ENCODE data around the gene HCST.

- TF ChIP-seq, protein P1, sequence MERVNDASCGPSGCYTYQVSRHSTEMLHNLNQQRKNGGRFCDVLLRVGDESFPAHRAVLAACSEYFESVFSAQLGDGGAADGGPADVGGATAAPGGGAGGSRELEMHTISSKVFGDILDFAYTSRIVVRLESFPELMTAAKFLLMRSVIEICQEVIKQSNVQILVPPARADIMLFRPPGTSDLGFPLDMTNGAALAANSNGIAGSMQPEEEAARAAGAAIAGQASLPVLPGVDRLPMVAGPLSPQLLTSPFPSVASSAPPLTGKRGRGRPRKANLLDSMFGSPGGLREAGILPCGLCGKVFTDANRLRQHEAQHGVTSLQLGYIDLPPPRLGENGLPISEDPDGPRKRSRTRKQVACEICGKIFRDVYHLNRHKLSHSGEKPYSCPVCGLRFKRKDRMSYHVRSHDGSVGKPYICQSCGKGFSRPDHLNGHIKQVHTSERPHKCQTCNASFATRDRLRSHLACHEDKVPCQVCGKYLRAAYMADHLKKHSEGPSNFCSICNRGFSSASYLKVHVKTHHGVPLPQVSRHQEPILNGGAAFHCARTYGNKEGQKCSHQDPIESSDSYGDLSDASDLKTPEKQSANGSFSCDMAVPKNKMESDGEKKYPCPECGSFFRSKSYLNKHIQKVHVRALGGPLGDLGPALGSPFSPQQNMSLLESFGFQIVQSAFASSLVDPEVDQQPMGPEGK (CRISPR knock-in tag; IDR thresholded peaks at IDR 0.05; ENCODE audit: borderline replicate concordance), result no peak
- TF ChIP-seq ARNTL (CRISPR knock-in tag; IDR thresholded peaks at IDR 0.05; ENCODE audit: borderline replicate concordance, low read depth) (no peak), GLIS3 (CRISPR knock-in tag; IDR thresholded peaks at IDR 0.05) (no peak), RARB (CRISPR knock-in tag; IDR thresholded peaks at IDR 0.05) (no peak), ZFP3 (CRISPR knock-in tag; IDR thresholded peaks at IDR 0.05) (no peak), ZC3H10 (CRISPR knock-in tag; IDR thresholded peaks at IDR 0.05) (no peak), ZNF565 (CRISPR knock-in tag; conservative IDR thresholded peaks at IDR 0.05; ENCODE audit: low read depth) (no peak), SNAI2 (CRISPR knock-in tag; IDR thresholded peaks at IDR 0.05) (no peak)
- TF ChIP-seq, protein P2, sequence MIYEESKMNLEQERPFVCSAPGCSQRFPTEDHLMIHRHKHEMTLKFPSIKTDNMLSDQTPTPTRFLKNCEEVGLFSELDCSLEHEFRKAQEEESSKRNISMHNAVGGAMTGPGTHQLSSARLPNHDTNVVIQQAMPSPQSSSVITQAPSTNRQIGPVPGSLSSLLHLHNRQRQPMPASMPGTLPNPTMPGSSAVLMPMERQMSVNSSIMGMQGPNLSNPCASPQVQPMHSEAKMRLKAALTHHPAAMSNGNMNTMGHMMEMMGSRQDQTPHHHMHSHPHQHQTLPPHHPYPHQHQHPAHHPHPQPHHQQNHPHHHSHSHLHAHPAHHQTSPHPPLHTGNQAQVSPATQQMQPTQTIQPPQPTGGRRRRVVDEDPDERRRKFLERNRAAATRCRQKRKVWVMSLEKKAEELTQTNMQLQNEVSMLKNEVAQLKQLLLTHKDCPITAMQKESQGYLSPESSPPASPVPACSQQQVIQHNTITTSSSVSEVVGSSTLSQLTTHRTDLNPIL (CRISPR knock-in tag; IDR thresholded peaks at IDR 0.05; ENCODE audit: low read depth), result no peak
- TF ChIP-seq, protein P3, sequence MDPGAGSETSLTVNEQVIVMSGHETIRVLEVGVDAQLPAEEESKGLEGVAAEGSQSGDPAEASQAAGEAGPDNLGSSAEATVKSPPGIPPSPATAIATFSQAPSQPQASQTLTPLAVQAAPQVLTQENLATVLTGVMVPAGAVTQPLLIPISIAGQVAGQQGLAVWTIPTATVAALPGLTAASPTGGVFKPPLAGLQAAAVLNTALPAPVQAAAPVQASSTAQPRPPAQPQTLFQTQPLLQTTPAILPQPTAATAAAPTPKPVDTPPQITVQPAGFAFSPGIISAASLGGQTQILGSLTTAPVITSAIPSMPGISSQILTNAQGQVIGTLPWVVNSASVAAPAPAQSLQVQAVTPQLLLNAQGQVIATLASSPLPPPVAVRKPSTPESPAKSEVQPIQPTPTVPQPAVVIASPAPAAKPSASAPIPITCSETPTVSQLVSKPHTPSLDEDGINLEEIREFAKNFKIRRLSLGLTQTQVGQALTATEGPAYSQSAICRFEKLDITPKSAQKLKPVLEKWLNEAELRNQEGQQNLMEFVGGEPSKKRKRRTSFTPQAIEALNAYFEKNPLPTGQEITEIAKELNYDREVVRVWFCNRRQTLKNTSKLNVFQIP (CRISPR knock-in tag; IDR thresholded peaks at IDR 0.05; ENCODE audit: borderline replicate concordance, low read depth), result no peak
Measured at GRCh38 chr19:35869327-35870123, 32.8 kb upstream of the HCST start.
